Vagina (tissue), 2 donors: ENCODE data around the gene CTBP1. TPM values are rescaled to one million over a fixed set of nuclear protein-coding genes. Genes with fewer than 3 reads are reported as not detected.

ENCODE experiments used
- DNase-seq, 2 donors: peaks; one replicate each; pipeline ENCODE4 v3.0.0-alpha.2; 2017; ENCODE audit errors: extremely low spot score in 2 of 2
- H3K27ac ChIP-seq: fragments of 200-600 bp; sonication (generic); one replicate; pipeline ENCODE4 v1.5.1; 2019
- H3K27me3 ChIP-seq: fragments of 200-600 bp; sonication (generic); one replicate; pipeline ENCODE4 v1.5.1; 2019
- H3K36me3 ChIP-seq, 2 donors: fragments of 200-600 bp; sonication (generic); one replicate each; pipeline ENCODE4 v1.5.1; 2017 to 2019
- H3K4me1 ChIP-seq: fragments of 200-600 bp; sonication (generic); one replicate; pipeline ENCODE4 v1.5.1; 2019
- H3K4me3 ChIP-seq, 2 donors: fragments of 200-600 bp; sonication (generic); 1 replicate in 1 of 2; 2 replicates in 1 of 2; pipeline ENCODE4 v1.5.1; 2016 to 2019
- H3K9me3 ChIP-seq: fragments of 200-600 bp; sonication (generic); one replicate; pipeline ENCODE4 v1.5.1; 2019
- POLR2A ChIP-seq, 2 donors: fragments of 450-650 bp; IDR thresholded peaks; one replicate each; pipeline ENCODE4 v1.6.1; 2017; ENCODE audit warnings: antibody characterized with exemption in 2 of 2, mild to moderate bottlenecking in 2 of 2, moderate library complexity in 2 of 2
- POLR2AphosphoS5 ChIP-seq, 2 donors: sonication (generic); formaldehyde crosslinking; IDR thresholded peaks; one replicate each; pipeline ENCODE4 v1.9.0; 2017; ENCODE audit warnings: antibody characterized with exemption in 2 of 2, mild to moderate bottlenecking in 2 of 2, low read depth in 1 of 2; ENCODE audit not compliant: insufficient read depth in 1 of 2
- intact Hi-C: fragments of 100-400 bp; cut with DNase I; formaldehyde crosslinking; loops from one replicate; pipeline ENCODE4 v1.15.1; 2023
- total RNA-seq: library from RNA; depleted of rRNA; stranded (reverse); fragments of >200 nt; gene quantifications from one replicate; pipeline ENCODE4 v1.2.3, GENCODE V29; 2016
- TF ChIP-seq, protein P1 (sequence below), 3 experiments: fragments of 450-650 bp in 2 of 3; fragments of 200-600 bp in 1 of 3; sonication (generic) in 1 of 3; IDR thresholded peaks; one replicate each; pipeline ENCODE4 v1.5.1; 2017 to 2019; ENCODE audit warnings: antibody characterized with exemption in 3 of 3, mild to moderate bottlenecking in 2 of 3, moderate library complexity in 2 of 3

Gene CTBP1
- total RNA-seq, 1 donor from 2014 or later = 93.1 TPM

DNA sequence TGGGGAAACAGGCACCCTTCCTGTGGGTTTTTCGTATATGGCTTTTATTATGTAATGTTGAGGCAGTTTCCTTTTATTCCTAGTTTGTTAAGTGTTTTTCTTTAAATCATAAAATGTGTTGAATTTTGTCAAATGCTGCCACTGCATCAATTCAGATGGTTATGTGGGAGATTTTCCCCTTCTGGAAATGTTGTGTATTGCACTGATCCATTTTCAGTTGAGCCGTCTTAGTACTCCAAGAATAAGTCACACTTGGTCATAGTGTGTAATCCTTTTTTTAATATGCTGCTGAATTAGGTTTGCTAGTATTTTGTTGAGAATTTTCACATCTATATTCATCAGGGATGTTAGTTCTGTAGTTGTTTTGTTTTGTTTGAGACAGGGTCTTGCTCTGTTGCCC lies 9.5 kb upstream of the CTBP1 start:
- intact Hi-C loops = no loop called here
- DNase-seq = no peak
- H3K36me3 ChIP-seq = no peaks in the 10 kb centered on the region
- H3K4me1 ChIP-seq = no peaks in the 10 kb centered on the region
- H3K27ac ChIP-seq = no peak overlapping the region
- no peaks in the 10 kb centered on the region for H3K9me3 ChIP-seq
- no peak overlapping the region for H3K4me3 ChIP-seq
- H3K27me3 ChIP-seq = no peaks in the 10 kb centered on the region
- no peak for TF ChIP-seq POLR2AphosphoS5 (IDR thresholded peaks at IDR 0.05; ENCODE audit: insufficient read depth in 1 of 2, low read depth in 1 of 2)
- TF ChIP-seq POLR2A (IDR thresholded peaks at IDR 0.05) = no peak
- TF ChIP-seq, protein P1, sequence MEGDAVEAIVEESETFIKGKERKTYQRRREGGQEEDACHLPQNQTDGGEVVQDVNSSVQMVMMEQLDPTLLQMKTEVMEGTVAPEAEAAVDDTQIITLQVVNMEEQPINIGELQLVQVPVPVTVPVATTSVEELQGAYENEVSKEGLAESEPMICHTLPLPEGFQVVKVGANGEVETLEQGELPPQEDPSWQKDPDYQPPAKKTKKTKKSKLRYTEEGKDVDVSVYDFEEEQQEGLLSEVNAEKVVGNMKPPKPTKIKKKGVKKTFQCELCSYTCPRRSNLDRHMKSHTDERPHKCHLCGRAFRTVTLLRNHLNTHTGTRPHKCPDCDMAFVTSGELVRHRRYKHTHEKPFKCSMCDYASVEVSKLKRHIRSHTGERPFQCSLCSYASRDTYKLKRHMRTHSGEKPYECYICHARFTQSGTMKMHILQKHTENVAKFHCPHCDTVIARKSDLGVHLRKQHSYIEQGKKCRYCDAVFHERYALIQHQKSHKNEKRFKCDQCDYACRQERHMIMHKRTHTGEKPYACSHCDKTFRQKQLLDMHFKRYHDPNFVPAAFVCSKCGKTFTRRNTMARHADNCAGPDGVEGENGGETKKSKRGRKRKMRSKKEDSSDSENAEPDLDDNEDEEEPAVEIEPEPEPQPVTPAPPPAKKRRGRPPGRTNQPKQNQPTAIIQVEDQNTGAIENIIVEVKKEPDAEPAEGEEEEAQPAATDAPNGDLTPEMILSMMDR (IDR thresholded peaks at IDR 0.05) = no peak

DNA sequence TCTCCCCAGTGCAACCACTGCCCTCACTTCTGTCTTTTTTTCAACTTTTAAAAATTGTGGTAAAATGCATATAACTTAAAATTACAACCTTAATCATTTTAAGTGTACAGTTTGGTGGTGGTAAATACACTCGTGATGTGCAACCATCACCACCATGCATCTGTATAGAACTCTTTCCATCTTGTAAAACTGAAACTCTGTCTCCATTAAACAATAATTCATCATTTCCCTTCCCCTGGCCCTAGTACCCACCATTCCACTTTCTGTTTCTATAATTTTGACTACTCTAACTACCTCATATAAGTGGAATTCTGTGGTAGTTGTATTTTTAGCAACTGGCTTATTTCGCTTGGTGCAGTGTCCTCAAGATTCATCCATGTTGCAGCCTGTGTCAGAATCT lies 6.8 kb upstream of the CTBP1 start:
- H3K9me3 ChIP-seq = no peaks in the 10 kb centered on the region
- no peaks in the 10 kb centered on the region for H3K27me3 ChIP-seq
- H3K4me1 ChIP-seq = peaks cover 21% of the 10 kb centered on the region
- H3K27ac ChIP-seq = no peak overlapping the region
- intact Hi-C loops = no loop called here
- H3K4me3 ChIP-seq = no peak overlapping the region
- no peak for DNase-seq
- H3K36me3 ChIP-seq = no peaks in the 10 kb centered on the region
- TF ChIP-seq POLR2AphosphoS5 (IDR thresholded peaks at IDR 0.05; ENCODE audit: insufficient read depth in 1 of 2, low read depth in 1 of 2) (no peak), POLR2A (IDR thresholded peaks at IDR 0.05) (no peak)
- TF ChIP-seq, protein P1 (IDR thresholded peaks at IDR 0.05) = no peak

DNA sequence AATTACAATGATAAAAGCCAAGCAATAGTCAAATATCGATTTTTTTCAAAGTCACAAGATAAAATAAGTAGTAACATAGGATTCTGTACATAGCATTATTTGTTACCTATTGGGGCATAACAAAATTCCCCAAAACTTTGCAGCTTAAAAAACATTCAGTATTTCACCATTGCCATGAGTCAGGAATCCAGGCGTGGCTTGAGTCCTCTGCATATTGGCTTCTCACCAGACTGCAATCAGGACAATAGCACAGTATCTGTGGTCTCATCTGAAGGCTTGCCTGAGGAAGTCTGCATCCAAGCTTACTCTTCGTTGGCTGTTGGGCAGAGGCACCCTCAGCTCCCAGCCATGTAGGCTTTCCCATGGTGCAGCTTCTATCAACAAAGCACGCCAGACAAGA lies 6.2 kb upstream of the CTBP1 start:
- no peak for DNase-seq
- intact Hi-C loops = no loop called here
- TF ChIP-seq, protein P1 (IDR thresholded peaks at IDR 0.05) = no peak
- TF ChIP-seq POLR2A (IDR thresholded peaks at IDR 0.05) (no peak), POLR2AphosphoS5 (IDR thresholded peaks at IDR 0.05; ENCODE audit: insufficient read depth in 1 of 2, low read depth in 1 of 2) (no peak)
- Histone ChIP-seq H3K4me3 (no peak overlapping the region), H3K4me1 (peaks cover 26% of the 10 kb centered on the region), H3K36me3 (no peaks in the 10 kb centered on the region), H3K9me3 (no peaks in the 10 kb centered on the region), H3K27ac (no peak overlapping the region), H3K27me3 (no peaks in the 10 kb centered on the region)

DNA sequence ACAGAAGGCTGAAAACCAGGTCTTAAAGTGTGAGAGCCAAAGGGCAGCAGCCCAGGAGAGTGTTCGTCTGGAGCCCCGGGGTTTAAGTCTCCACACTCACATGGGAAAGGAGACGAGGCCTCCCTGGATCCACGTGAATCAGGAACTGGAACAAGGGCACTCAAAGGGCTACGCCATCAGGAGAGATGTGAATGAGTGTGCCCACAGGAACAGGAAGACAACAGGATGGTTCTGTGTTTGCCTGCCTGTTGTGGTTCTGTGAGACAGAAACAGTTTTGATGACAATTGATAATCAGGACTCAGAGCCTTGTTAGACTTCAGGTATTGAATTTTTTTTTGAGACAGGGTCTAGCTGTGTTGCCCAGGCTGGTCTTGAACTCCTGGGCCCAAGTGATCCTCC lies 4.9 kb upstream of the CTBP1 start:
- no peak overlapping the region for H3K27ac ChIP-seq
- H3K9me3 ChIP-seq = no peaks in the 10 kb centered on the region
- TF ChIP-seq, protein P1 (IDR thresholded peaks at IDR 0.05) = no peak
- no peak for TF ChIP-seq POLR2A (IDR thresholded peaks at IDR 0.05)
- no peak for TF ChIP-seq POLR2AphosphoS5 (IDR thresholded peaks at IDR 0.05; ENCODE audit: insufficient read depth in 1 of 2, low read depth in 1 of 2)
- H3K36me3 ChIP-seq = no peaks in the 10 kb centered on the region
- no peaks in the 10 kb centered on the region for H3K27me3 ChIP-seq
- H3K4me1 ChIP-seq = peaks cover 31% of the 10 kb centered on the region
- intact Hi-C loops = no loop called here
- H3K4me3 ChIP-seq = no peak overlapping the region
- no peak for DNase-seq

DNA sequence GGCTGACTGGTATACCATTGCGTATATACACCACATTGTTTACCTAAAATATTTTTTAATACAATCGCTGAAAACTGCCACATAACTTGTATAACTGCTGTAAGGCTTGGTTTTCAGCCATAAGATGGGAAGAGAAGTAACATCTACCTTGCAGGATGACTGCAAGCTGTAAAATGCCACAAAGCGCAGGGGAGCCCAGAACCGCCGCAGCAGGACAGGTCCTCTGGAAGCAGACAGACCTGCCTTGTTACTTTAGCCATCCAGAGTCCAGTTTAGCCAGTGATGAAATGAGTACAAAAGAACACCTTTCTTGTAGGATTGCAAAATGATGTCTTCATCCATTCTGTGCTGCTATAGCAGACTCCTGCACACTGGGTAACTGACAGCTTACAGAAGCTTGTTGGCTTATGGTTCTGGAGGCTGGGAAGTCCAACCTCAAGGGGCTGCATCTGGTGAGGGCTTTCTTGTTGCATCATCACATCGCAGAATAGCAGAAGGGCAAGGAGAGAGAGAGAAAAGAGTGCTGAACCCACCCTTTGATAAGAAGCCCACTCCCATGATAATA lies 4.1 kb upstream of the CTBP1 start:
- Histone ChIP-seq H3K4me1 (peaks cover 31% of the 10 kb centered on the region), H3K9me3 (no peaks in the 10 kb centered on the region), H3K36me3 (no peaks in the 10 kb centered on the region), H3K27me3 (no peaks in the 10 kb centered on the region), H3K27ac (no peak overlapping the region), H3K4me3 (no peak overlapping the region)
- DNase-seq = no peak
- intact Hi-C loops = no loop called here
- TF ChIP-seq POLR2AphosphoS5 (IDR thresholded peaks at IDR 0.05; ENCODE audit: insufficient read depth in 1 of 2, low read depth in 1 of 2) = no peak
- TF ChIP-seq, protein P1 (IDR thresholded peaks at IDR 0.05) = no peak
- no peak for TF ChIP-seq POLR2A (IDR thresholded peaks at IDR 0.05)
